Smooth muscle cell of the pulmonary artery (primary cell): ENCODE results near the gene G0S2. TPM values are rescaled to one million over a fixed set of nuclear protein-coding genes. Genes with fewer than 3 reads are reported as not detected.

Source experiments
- total RNA-seq: library from RNA; depleted of rRNA; stranded (reverse); fragments of >200 nt; gene quantifications from 2 replicates; pipeline ENCODE4 v1.2.3, GENCODE V29; 2014

The G0S2 gene
- total RNA-seq: 7.8 and 22.4 TPM in 2 replicates

GRCh38 chr1:209674957-209675564 lies at the start of gene G0S2:
Gene G0S2, plus strand, starts transcription at chr1:209675412. Its CDS starts 273 bp downstream, at chr1:209675685.

GRCh38 chr1:209652121-209652735 lies 23.0 kb upstream of the G0S2 start, which contains the start of gene LAMB3:
Gene LAMB3, minus strand, starts transcription at chr1:209652425. Its CDS starts 1,481 bp downstream, at chr1:209650944.

GRCh38 chr1:209704584-209704983 lies 29.4 kb downstream of the G0S2 start, which contains the start of gene HSD11B1:
Gene HSD11B1, plus strand, starts transcription at chr1:209704846. Its CDS starts 97 bp downstream, at chr1:209704943.

Other genes starting within 250 kb of the G0S2 start
- 0.23 and 2.3 TPM in 2 replicates for gene CAMK1G, start 91.7 kb upstream of the G0S2 start, total RNA-seq
- gene LAMB3, start 23.0 kb upstream of the G0S2 start, total RNA-seq: 40.1 and 52.3 TPM in 2 replicates
- 3.3 and 9.6 TPM in 2 replicates for gene HSD11B1, start 29.4 kb downstream of the G0S2 start, total RNA-seq
- not detected in 2 replicates for gene TRAF3IP3, start 80.6 kb downstream of the G0S2 start, total RNA-seq
- 2.4 and 2.6 TPM in 2 replicates for gene C1orf74, start 109.1 kb downstream of the G0S2 start, total RNA-seq
- gene IRF6, start 130.7 kb downstream of the G0S2 start, total RNA-seq: 2.7 and 4.1 TPM in 2 replicates
- gene UTP25, start 152.6 kb downstream of the G0S2 start, total RNA-seq: 11.1 and 13.1 TPM in 2 replicates